ENCODE results near the gene KRTAP5-5. TPM values are rescaled to one million over a fixed set of nuclear protein-coding genes. Genes with fewer than 3 reads are reported as not detected.

The KRTAP5-5 gene
- total and polyA plus RNA-seq, 2 donors (not counting 3 experiments of a cell fraction or from before 2014, with no cell fraction given) = not detected

GRCh38 chr11:1639666-1640065, 10.1 kb downstream of the KRTAP5-5 start:
- Histone ChIP-seq H3K9ac (replicated peaks; ENCODE audit: extremely low read depth, insufficient read depth, low read length) (no peak overlapping the region), H3K27me3 (ENCODE audit: control insufficient read depth in 2 of 2, insufficient read depth in 2 of 2, low read length in 2 of 2) (peaks cover 2 to 3% of the 10 kb centered on the region in 2 experiments), H3K9me1 (replicated peaks; ENCODE audit: control insufficient read depth, extremely low read depth, insufficient read depth, low read length) (no peaks in the 10 kb centered on the region), H3K9me3 (replicated peaks; ENCODE audit: control insufficient read depth, insufficient read depth, low read length) (no peaks in the 10 kb centered on the region), H3K4me2 (ENCODE audit: insufficient read depth, low read length) (no peak overlapping the region), H3K4me1 (ENCODE audit: control insufficient read depth, extremely low read depth, insufficient read depth, low read length) (peaks cover 11% of the 10 kb centered on the region), H3K79me2 (ENCODE audit: control insufficient read depth, insufficient read depth, low read length) (no peaks in the 10 kb centered on the region), H4K20me1 (replicated peaks; ENCODE audit: control insufficient read depth, extremely low read depth, insufficient read depth, low read length) (no peaks in the 10 kb centered on the region), H3K36me3 (ENCODE audit: control insufficient read depth in 2 of 2, extremely low read depth in 1 of 2, insufficient read depth in 2 of 2, low read length in 2 of 2) (no peaks in the 10 kb centered on the region), H2AFZ (ENCODE audit: low read depth, low read length) (no peak overlapping the region), H3K4me3 (replicated peaks in 1 of 3; ENCODE audit: insufficient read depth in 1 of 3, low read depth in 1 of 3, low read length in 3 of 3) (no peak overlapping the region), H3K27ac (ENCODE audit: insufficient read depth, low read depth, low read length) (no peak overlapping the region)
- BruUV-seq (replicated peaks) = no TSS peak
- FAIRE-seq (no peak), DNase-seq (ENCODE audit: low read depth, low spot score) (no peak)
- CTCF ChIA-PET = interaction anchor here (0.7 to 4.9 kb wide), 16 partner anchors 9 to 524 kb away, joined by 3 to 74 read pairs (median 4); partner anchors contain the start of gene KRTAP5-5
- dilution Hi-C loops (cut with MboI; ENCODE audit: extremely low pct_ligation_motif_present, low sequenced_read_pairs) (no loop called here), intact Hi-C loops (cut with micrococcal nuclease) (loop anchor here (5.0 kb wide), 1 partner anchor 52 kb away; the partner anchor contains the start of gene KRTAP5-1)
- POLR2A ChIA-PET = no interaction called here
- TF ChIP-seq GATA2 (IDR thresholded peaks at IDR 0.05; ENCODE audit: insufficient read depth, insufficient read length, low read depth, low read length) (no peak), POLR2AphosphoS5 (IDR thresholded peaks at IDR 0.05; ENCODE audit: insufficient read depth, low read depth, low read length) (no peak), FOS (IDR thresholded peaks at IDR 0.05; ENCODE audit: borderline replicate concordance, insufficient read depth, low read length) (no peak), EZH2 (IDR thresholded peaks at IDR 0.05; ENCODE audit: borderline replicate concordance, low read depth, low read length, severe bottlenecking) (no peak), MYC (IDR thresholded peaks at IDR 0.05; ENCODE audit: low read depth, low read length) (no peak), JUN (IDR thresholded peaks at IDR 0.05; ENCODE audit: borderline replicate concordance, insufficient read depth, insufficient read length, low read depth) (no peak), MAX (IDR thresholded peaks at IDR 0.05; ENCODE audit: insufficient read depth, insufficient read length) (no peak), POLR2A (IDR thresholded peaks at IDR 0.05; ENCODE audit: low read depth, low read length) (no peak)
- TF ChIP-seq, protein P1, sequence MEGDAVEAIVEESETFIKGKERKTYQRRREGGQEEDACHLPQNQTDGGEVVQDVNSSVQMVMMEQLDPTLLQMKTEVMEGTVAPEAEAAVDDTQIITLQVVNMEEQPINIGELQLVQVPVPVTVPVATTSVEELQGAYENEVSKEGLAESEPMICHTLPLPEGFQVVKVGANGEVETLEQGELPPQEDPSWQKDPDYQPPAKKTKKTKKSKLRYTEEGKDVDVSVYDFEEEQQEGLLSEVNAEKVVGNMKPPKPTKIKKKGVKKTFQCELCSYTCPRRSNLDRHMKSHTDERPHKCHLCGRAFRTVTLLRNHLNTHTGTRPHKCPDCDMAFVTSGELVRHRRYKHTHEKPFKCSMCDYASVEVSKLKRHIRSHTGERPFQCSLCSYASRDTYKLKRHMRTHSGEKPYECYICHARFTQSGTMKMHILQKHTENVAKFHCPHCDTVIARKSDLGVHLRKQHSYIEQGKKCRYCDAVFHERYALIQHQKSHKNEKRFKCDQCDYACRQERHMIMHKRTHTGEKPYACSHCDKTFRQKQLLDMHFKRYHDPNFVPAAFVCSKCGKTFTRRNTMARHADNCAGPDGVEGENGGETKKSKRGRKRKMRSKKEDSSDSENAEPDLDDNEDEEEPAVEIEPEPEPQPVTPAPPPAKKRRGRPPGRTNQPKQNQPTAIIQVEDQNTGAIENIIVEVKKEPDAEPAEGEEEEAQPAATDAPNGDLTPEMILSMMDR (IDR thresholded peaks at IDR 0.05; ENCODE audit: extremely low read depth in 1 of 2, insufficient read depth in 1 of 2, low read depth in 1 of 2, low read length in 2 of 2) = no peak
